Dedifferentiated amniotic fluid mesenchymal stem cell (primary cell): ENCODE results near the gene RNF26.
"Not testable (repeated sequence)": the region's sequence is repeated elsewhere in the genome, so short reads cannot be mapped to it uniquely, and the experiment has no call there.

Experiments used
- DNase-seq: peaks from one replicate; pipeline ENCODE4 v3.0.0-alpha.2; 2016; ENCODE audit errors: extremely low spot score

The RNF26 gene

DNA sequence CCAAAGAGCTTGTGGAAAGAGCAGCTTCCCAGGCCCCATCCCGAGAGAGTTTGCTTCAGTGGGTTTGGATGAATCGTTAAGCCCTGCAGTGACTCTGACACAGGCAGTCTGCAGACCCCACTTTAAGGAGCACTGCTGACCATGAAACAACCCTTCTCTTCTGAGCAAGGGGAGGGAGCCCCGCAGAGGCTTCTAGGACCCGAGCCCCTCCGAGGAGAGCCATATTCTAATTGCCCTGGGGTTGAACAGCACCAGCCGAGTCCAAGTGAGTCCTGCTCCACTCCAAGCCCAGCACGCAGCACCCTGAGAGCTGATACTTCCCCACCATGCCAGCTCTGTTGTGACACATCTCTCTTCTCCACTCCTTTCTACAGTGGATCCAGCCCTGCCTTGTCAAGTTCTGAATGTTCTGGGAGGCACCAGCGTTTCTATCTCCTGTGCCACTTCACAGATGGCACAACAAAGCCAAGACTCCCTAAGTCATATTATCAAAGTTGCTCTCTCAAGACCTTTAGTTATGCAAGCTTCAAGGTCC is 36.8 kb downstream of the RNF26 start:
- no peak for DNase-seq

DNA sequence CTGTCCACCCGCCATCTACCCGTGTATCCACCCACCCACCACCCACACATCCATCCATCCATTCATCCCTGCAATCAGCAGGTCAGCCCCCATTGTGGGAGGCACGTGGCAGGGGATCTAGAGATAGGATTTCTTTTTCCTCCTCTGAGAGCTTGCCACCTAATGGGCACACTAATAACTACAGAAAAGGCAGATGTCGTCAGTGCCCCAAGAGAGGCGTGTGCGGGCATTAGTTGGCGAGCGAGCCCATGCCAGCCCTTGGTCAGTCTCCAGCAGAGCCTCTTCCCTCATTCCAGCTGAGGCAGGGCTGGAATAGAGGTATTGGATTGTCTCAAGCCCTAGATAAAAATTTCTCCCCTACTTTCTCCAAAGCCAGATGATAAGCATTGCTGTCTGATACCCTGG is 37.5 kb downstream of the RNF26 start:
- DNase-seq: no peak

DNA sequence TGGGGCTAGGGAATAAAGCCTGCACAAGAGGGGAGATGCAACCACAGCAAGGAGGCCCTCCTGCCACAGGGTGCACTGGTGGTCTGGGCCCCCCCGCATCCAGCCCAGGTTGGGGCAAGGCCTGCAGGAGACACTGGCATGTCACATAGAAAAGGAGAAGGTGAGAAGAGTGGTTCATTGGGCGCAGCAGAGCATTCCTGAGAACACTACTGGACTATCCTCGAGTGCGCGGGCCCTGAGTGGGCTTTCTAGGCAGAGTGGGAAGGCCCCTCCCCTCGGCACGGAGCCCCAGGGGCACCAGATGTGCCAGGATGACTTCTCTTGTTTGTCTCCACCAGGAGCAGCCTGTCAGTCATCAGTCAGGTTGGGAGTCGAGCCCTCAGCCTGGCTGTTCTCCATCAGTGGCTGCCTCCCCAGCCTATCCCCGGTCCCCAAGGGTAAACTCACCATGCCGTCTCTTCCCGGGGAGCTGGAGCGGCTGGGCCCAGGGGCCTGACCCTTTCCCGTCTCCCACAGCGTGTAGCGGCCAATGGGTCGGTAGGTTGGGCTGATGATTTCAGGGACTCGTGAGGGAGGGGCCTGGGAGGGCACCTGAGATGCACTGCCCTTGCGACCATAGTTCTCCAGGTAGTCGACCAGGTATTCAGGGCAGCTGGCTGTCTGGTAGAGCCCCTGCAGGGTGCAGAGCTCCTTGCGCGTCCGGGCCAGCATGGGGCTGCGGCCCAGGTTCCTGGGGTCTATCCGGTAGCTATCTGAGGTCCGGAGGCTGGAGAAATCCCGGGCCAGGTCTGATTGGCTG is 38.1 kb downstream of the RNF26 start:
- no peak for DNase-seq

DNA sequence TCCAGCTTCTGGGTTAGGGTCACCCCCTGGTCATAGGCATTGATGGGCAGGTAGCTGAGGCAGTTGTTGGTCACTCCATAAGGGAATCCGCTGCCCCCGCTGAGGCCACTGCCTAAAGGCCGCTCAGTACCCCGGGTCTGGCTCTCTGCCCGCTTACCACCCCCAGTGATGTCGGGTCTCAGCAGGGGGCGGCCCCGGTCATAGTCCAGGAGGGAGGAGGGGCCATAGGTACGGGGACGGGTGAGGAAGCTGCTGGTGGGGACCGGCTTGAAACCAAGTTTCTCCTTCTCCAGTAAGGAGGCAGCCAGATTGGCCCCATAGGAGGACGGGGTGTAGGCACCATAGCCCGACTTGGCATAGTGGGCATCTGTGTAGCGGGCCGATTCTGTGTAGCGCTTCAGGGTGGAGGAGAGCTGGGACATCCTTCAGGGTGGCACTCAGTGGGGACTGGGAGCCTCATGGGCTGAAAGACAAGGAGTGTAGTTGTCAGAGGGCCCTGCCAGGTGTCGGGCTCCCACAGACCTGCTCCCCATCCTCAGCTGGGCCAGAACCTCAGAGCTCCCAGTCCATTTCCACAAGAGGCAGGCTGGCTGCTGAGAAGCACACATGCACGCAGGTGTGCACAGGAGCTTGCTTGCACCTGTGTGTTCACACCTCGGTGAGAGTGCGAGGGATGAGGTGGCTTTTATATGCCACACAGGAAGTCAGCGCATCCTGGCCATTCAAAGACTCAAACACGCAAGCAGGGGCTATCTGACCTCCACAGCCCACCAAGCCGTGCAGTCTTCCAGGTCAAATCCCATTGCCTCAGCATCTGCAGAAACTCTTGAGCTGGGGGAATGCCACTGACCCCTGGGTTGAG is 39.0 kb downstream of the RNF26 start:
- no peak for DNase-seq

DNA sequence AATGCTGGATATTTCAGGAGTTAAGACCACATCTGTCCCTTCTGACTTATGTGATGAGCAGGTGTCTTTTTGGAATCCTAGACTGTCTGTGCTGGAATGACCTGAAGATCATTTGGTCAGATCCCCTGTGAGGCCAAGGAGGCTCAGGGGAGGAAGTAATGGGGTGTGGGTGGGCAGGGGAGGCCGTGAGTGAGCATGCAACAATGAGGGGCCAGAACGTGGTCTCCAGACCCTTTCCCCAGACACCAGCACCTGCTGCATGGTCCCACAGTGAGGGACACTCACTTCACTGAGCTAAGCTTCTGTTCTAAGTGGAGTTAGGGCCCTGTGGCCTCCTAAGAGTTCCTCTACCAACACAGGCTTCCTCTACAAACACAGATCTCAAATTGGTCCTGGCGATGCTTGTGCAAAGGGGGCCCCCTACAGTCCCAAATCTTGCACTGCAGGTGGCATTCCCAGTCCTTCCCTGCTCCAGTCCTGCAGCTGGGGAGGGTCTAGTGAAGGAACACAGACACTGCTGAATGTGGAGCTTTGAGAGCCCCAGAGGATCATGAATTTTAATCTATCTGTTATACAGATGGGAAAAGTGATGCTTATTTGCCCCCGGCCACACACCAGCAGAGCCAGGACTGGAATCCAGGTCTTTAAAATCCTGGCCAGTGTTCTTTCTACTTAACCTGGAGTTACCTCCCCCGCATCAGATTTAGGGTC is 39.7 kb downstream of the RNF26 start:
- peak; percentile 48 for DNase-seq

DNA sequence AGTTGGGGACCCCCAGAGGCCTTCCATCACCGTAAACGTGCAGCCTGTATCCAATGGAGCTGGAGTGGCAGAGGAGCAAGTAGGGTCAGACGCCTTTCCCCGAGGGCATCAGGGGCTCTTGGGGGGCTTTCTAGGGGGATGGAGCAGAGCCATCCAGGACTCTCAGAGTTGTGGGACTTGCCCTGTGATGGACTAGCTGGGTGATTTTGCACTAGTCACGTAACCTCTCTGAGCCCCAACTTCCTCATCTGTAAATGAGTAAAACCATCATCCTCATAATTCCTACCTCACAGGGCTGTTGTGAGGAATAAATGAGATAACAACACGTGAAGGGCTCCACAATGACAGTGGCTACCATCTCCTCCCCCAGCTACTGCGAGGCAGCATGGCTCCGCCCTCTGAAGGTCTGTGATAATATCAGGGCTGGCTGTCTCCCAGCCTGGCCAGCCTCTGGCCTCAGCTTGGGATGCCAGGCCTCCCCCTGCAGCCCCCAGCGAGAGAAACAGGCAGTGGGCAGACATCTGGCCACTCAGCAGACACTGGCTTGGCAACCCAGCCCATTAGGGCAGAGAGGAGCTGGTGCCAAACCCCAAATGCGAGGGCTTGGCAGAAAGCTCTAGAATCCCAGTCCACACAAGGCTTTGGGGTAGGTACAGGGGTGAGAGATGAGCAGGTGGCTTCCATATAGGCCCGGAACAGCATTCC is 40.5 kb downstream of the RNF26 start:
- no peak for DNase-seq

DNA sequence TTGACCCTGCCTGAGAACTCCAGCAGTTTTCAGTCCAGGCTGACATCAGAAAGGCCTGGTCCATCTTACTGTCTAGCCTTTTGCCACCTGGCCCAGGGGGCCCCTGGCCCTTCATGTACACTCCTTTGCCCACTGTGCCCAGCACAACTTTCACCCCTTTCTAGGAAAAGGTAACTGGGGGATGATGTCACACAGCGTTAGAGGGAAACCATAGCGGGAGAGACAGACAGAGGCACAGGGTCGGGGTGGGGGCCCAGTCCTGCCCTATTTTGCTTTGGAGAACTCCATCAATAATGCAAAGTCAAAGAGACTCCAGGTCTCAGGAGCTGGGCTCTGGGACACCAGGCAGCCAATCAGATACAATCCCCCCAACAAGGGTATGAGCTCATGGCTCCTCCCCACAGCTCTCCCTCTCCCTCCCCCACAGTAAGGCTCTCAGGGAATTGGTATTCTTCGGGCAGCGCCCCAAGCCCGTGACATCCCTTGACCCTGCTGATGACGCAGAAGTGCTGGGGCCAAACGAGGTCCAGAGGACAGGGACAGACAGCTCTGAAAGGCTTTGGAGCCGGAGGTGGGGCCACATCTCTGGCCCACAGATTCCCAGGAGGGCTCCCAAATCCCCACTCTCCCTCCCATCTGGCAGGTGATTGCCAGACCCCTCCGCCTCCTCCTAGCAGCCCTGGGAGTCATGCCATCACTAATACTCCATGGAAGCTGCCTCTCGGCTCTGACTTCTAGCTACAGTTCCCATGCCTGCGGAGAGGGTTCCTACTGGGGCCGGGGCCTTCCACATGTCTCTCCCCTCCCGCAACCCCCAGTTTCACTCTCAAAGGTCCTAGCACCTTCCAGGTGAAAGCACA is 41.2 kb downstream of the RNF26 start:
- no peak for DNase-seq

DNA sequence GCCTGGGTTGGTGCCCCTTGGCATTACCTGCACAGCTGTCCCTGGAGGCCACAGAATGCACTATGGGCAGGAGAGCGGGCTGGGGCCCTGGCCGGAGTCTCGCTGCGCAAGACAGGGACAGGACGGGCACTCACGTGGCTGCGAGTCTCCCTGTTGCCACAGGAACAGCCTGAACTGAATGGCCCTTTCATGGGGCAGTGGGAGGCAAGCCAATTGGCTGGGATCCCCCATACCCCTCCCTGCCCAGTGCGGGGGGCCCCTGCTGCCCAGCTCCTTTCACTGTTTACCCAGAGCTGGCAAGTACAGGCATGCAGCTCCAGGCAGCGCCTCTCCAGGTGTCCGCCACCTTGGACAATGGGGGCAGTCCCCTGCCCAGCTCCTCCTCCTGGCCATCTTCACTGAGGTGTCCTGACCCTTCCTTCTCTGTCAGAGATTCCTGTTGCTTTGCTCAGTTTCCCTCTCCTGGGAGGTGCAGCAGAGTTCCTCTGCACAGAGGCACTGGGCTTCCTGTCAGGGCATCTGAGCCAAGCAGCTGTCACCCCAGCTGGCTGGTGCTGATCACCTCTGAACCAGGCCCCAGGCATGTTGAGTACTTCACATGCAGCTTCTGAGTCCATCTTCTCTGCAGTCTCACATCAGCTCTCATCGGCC is 42.0 kb downstream of the RNF26 start:
- DNase-seq: no peak

DNA sequence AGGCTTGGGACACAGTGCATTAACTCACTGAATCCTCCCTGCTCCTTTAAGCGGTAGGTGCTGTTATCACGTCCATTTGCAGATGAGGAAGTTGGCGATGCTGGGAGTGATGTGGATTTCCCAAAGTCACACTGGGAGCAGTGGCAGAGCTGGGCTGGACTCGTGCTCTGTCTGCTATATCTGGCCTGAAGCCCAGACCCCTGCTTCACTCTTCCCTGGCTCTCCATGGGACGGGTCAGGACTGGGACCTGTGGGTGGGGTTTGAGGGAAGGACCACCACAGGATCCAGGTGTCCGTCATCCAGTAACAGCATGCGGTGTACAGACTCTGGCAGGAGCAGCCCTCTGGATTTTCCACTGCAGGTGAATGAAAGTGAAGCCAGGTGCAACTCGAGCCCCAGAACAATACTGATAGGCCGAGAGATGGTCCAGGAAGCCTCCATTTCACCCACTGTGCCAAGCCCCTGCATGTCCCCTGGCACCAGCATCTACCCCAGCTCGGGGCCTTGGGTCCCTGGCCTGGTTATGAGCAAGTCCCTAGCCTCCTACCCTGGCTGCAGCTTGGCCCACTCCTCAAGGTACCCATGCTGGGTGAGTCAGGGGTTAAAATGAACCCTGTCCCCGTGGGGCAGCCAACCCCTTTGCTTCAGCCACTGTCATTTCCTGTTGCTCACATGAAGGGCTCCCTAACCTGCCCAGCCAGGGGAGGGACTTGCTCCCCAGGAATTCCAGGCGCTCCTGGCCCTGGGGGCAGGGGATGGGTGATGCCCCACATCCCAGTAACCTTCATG is 43.0 kb downstream of the RNF26 start:
- DNase-seq: no peak

DNA sequence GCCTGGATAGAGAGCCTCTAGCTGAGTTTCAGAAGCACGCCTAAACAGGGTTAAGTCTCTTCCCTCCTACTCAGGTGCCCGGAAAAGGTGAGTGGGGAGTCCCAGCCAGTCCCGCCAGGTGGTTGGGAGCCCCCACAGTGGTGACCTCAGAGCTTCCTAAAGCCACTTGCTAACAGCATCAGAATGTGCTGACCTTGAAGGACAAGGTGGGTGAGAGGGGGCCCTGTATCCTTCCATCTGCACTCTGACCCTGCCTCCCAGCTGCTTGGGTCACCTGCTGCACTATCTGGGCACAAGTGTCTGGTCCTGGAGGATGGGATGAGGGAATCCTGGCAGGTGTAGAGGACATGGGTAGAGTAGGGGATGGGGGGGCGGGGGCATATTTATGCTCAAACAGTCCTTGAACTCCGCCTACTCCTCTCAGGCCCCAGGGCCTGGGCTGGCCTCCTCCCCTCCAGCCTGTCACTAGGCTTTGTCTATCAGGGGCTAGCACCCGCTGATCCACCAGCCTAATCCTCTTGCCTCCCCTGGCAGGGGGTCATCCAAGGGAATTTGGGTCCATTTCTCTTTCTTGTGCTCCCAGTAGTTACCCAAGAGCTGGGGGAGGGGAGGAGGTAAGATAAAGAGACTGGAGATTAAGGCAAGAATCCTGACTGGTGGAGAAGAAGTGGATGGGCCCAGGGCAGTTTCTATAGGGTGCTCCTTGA is 43.8 kb downstream of the RNF26 start:
- DNase-seq: no peak

DNA sequence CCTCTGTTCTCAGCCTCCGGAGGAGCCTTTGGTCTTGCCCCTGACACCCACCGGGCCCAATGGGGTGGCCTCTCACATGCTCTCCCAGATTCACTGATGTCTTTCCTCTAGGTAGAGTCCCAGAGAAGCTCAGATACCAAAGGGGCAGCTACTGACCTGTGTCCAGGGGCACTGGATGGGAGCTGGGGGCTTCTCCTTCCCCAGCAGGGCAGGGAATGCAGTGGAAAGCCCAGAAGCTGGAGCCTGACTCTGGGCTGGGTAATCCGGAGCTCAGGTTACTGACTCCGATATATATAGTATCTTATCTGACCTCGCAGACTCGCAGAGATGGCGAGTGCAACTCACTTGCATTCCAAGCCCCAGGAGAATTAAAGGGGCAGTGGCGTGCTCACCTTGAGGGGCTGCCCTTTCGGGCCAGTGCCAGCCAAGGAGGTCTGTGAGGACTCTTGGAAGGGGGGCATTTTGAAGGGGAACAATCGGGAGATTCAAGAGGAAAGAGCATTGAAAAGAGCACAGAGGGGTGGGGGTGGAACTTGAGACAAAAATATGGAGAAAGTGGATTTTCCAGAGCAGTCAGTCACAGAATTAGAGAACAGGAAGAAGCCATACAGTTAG is 44.6 kb downstream of the RNF26 start:
- no peak for DNase-seq

DNA sequence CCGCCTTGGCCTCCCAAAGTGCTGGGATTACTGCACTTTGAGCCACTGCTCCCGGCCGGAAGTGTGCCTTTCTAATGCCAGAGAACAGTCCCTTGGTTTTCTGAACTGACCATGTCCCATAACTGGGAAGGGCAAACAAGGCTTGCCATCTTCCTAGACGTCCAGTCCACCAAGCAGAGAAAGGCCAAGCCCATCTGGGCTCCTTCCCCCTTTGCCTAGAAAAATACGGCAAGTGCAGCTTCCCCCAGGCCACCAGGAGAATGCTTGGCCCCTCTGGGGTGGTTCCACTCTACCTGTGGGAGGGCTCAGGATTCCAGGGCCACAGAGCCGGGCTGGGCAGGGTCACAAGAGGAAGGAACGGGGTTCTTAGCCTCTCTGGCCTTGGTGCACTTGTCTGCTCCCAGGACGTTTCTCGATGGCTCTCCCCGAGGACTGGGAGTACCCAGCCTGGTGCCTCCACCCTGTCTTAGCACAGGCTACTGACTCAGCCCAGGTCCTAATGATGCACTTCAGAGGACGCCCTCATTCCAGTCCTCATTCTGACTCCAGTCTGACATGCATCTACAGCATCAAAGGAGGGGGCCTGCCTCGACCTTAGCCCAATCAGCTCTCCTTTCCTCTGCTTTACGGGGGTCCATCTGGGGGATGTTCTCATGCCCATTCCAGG is 46.0 kb downstream of the RNF26 start:
- DNase-seq: no peak

DNA sequence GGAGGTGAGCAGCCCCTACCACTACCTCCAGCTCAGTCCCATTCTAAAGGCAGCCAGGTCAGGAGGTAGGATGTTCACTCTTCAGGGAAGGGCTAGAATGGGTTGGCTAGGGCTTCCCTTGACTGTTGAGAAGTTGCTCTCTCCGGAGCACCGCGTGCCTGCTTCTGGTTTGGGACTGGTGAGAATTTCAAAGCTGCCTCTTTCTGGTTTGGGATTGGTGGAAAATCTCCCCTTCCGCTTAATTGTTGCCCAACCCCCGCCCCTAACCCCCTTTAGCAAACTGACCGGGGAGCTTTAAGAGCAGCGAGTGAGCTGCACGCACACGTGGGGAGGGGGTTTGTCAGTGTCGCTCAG is 46.5 kb downstream of the RNF26 start:
- DNase-seq: no peak

DNA sequence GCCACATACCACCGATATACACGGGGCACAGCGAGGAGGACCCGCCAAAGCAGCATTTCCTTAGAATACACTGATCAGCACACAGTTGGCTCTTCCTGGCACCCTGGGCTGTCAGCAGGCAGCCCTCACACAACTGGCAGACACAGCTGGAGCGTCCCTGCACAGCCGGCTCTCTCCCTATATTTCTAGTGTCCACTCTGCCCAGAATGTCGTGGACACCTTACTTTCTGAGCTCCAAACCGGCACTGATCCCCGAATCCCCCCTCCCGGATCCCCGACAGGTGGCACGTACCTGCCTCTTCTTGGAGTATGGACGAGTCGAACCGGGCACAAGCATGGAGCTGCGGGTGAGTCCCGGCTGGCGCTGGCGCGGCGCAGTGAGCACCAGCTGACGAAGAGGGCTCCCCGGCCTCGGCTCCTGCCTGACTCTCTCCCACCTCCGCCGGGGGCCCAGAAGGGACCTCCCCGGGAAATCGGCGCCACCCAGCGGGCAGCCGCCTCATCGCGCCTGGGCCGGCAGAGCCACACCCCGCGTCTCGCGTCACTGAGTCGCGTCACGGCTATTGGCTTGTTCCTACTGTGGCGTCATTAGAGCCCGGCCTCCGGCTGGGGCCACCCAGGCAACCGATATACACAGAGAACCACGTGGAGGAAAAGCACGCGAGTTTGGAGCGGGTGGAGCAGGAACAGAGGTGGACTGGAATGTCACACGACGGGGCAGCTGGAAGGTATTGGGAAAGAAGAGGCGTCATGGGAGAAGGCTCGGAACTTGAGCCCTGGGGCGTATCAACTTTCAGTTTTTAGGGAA is 47.1 kb downstream of the RNF26 start, which contains the start of gene USP2:
Gene USP2 (minus strand): TSS at position 510 of the 808 bp plus-strand sequence. CDS start 8,210 bp downstream, outside the sequence.
- DNase-seq: peak; percentile 97

DNA sequence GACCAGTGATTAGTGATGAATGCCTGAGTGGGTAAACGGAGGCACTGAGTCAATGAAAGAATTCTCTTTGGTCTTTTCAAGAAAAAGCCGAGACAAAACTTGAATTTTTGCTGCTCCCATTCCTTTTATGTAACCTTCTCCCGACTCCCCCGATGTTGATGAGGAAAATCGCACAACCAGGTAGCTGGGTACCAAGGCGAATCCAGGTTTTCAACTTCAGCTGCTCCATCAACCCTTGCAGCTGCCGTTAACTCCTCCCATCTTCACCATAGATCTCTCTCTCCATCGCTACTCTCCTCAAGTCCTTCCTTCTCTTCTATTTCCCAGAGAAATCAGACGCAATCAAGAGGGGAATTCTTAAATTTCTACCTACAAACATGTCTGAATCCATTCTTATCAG is 47.8 kb downstream of the RNF26 start:
- no peak for DNase-seq

DNA sequence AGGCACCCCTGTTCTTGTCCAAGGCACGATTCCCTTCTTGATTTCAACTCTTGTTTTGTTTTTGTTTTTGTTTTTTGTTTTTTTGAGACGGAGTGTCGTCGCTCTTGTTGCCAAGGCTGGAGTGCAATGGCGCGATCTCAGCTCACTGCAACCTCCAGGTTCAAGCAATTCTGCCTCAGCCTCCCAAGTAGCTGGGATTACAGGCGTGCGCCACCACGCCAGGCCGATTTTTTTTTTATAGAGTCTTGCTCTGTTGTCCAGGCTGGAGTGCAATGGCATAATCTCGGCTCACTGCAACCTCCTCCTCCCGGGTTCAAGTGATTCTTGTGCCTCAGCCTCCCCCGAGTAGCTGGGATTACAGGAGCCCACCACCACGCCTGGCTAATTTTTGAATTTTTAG is 48.2 kb downstream of the RNF26 start:
- not testable (repeated sequence) for DNase-seq

DNA sequence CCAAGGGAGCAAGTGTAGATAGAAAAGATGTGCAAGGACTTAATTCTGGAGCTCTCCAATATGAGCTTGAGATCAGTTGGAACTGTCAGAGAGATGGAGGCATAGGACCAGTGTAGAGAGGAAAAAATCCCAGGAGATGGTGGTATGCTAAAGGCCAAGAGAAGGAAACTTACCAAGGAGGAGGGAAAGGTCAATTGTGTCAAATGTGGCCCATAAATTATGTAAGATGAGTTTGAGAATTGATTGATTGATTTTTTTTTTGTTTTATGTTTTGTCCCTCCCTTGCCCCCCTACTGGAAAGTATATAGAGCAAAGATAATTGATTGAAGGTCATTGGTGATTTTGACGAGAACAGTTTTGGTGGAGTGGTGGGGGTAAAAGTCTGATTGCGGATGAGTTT is 50.0 kb downstream of the RNF26 start:
- DNase-seq: no peak
